HCT116 (cell line): Measurements from ENCODE around the gene OR2K2. TPM values are rescaled to one million over a fixed set of nuclear protein-coding genes. Genes with fewer than 3 reads are reported as not detected.

Source experiments
- ATAC-seq: fragments of 200-7000 bp; cut with Tn5 transposase; 2 replicates; pipeline ENCODE4 v1.9.1; 2020; ENCODE audit warnings: mild to moderate bottlenecking, moderate library complexity
- BruUV-seq: library from RNA; stranded (reverse); fragments of 400-500 nt; replicated peaks from 2 replicates; lab custom pipeline; 2021; lab: Mats Ljungman, UMichigan
- CTCF ChIA-PET: fragments of 300-600 bp; sonication (Branson Sonifier 250); formaldehyde crosslinking; loops from one replicate; lab custom pipeline; 2021; ENCODE audit warnings: antibody characterized with exemption; lab: Charles Lee
- POLR2A ChIA-PET: fragments of 300-600, 350-600 bp; sonication (Branson Sonifier 250); formaldehyde crosslinking; loops from one replicate; lab custom pipeline; 2021; ENCODE audit warnings: antibody characterized with exemption; lab: Charles Lee
- RAD21 ChIA-PET, 2 experiments: fragments of 300-600 bp; sonication (Branson Sonifier 250); formaldehyde crosslinking; loops; one replicate each; lab custom pipeline; 2023; ENCODE audit warnings: low total read pairs in 2 of 2; ENCODE audit not compliant: uncharacterized antibody in 2 of 2, unreplicated experiment in 2 of 2, low non-redundant PET in 1 of 2; lab: Charles Lee
- DNase-seq: peaks from one replicate; pipeline ENCODE4 v3.0.0-alpha.2; 2010; ENCODE audit warnings: low read depth, low spot score
- H2AFZ ChIP-seq: fragments of 200-600 bp; shearing (Covaris generic), sonication (generic); 2 replicates; pipeline ENCODE4 v1.6.1; 2017; ENCODE audit warnings: low read depth, mixed run types, mixed read lengths, antibody characterized with exemption, low read length; ENCODE audit not compliant: poor library complexity, severe bottlenecking
- H3K27ac ChIP-seq: 2 replicates; pipeline ENCODE4 v1.5.1; 2012; ENCODE audit warnings: low read depth, low read length
- H3K27me3 ChIP-seq: fragments of 200-600 bp; sonication (generic); 2 replicates; pipeline ENCODE4 v1.6.1; 2016; ENCODE audit warnings: mixed run types, low read length, mixed read lengths; ENCODE audit not compliant: insufficient read depth
- H3K36me3 ChIP-seq, 2 experiments: fragments of 200-500 bp in 1 of 2; fragments of 200-600 bp in 1 of 2; sonication (Bioruptor generic) in 1 of 2; sonication (generic) in 1 of 2; 2 replicates each; pipeline versions ENCODE4 v1.5.1 to v1.6.1; 2014 to 2016; ENCODE audit warnings: low read length in 2 of 2, inconsistent platforms in 1 of 2, mixed read lengths in 1 of 2, mixed run types in 1 of 2; ENCODE audit not compliant: insufficient read depth in 2 of 2, control insufficient read depth in 1 of 2
- H3K4me1 ChIP-seq, 2 experiments: fragments of 200-600 bp in 1 of 2; sonication (generic) in 1 of 2; 2 replicates each; pipeline versions ENCODE4 v1.5.1 to v1.6.1; 2012 to 2017; ENCODE audit warnings: low read length in 2 of 2, inconsistent platforms in 1 of 2, mild to moderate bottlenecking in 1 of 2, mixed read lengths in 1 of 2, mixed run types in 1 of 2, moderate library complexity in 1 of 2; ENCODE audit not compliant: insufficient read depth in 2 of 2, control insufficient read depth in 1 of 2
- H3K4me2 ChIP-seq: fragments of 200-600 bp; sonication (generic); 2 replicates; pipeline ENCODE4 v1.6.1; 2017; ENCODE audit warnings: mixed run types, low read length, mixed read lengths
- H3K4me3 ChIP-seq, 2 experiments: fragments of 200-600 bp in 1 of 2; sonication (generic) in 1 of 2; replicated peaks in 1 of 2; 2 replicates each; pipeline ENCODE4 v1.5.1; 2011 to 2016; ENCODE audit warnings: low read length in 2 of 2, control low read depth in 1 of 2, low read depth in 1 of 2, mild to moderate bottlenecking in 1 of 2, mixed read lengths in 1 of 2, mixed run types in 1 of 2
- H3K79me2 ChIP-seq: fragments of 200-600 bp; sonication (generic); 2 replicates; pipeline ENCODE4 v1.6.1; 2017; ENCODE audit warnings: mild to moderate bottlenecking, mixed run types, low read length, moderate library complexity, mixed read lengths; ENCODE audit not compliant: insufficient read depth
- H3K9ac ChIP-seq: fragments of 200-600 bp; sonication (generic); 2 replicates; pipeline ENCODE4 v1.6.1; 2016; ENCODE audit warnings: low read length, mixed read lengths
- H3K9me2 ChIP-seq: fragments of 200-600 bp; sonication (generic), shearing (Covaris generic); 2 replicates; pipeline ENCODE4 v1.6.1; 2017; ENCODE audit warnings: mixed run types, mild to moderate bottlenecking, moderate library complexity; ENCODE audit not compliant: insufficient read depth
- H3K9me3 ChIP-seq, 2 experiments: fragments of 200-500 bp in 1 of 2; fragments of 200-600 bp in 1 of 2; sonication (Bioruptor generic) in 1 of 2; sonication (generic) in 1 of 2; 2 replicates each; pipeline ENCODE4 v1.6.1; 2014 to 2017; ENCODE audit warnings: low read length in 2 of 2, mixed read lengths in 2 of 2, inconsistent platforms in 1 of 2, low read depth in 1 of 2, mild to moderate bottlenecking in 1 of 2, mixed run types in 1 of 2, moderate library complexity in 1 of 2; ENCODE audit not compliant: control insufficient read depth in 1 of 2, insufficient read depth in 1 of 2
- H4K20me1 ChIP-seq: fragments of 200-600 bp; sonication (generic), shearing (Covaris generic); 2 replicates; pipeline ENCODE4 v1.6.1; 2017; ENCODE audit warnings: mixed run types, mild to moderate bottlenecking, moderate library complexity; ENCODE audit not compliant: insufficient read depth
- ATF3 ChIP-seq: IDR thresholded peaks from 2 replicates; pipeline ENCODE4 v1.6.1; 2012
- CBX3 ChIP-seq: IDR thresholded peaks from 2 replicates; pipeline ENCODE4 v1.6.1; 2012; ENCODE audit warnings: low read depth
- CEBPB ChIP-seq: IDR thresholded peaks from 2 replicates; pipeline ENCODE4 v1.6.1; 2012; ENCODE audit warnings: low read depth
- CTCF ChIP-seq, 3 experiments: fragments of 200-600 bp in 1 of 3; sonication (generic) in 1 of 3; IDR thresholded peaks in 2 of 3; conservative IDR thresholded peaks in 1 of 3; 2 replicates each; pipeline ENCODE4 v1.5.1; 2012 to 2017; ENCODE audit warnings: low read depth in 2 of 3, low read length in 2 of 3, antibody characterized with exemption in 1 of 3, borderline replicate concordance in 1 of 3, control low read depth in 1 of 3, mild to moderate bottlenecking in 1 of 3, mixed read lengths in 1 of 3, mixed run types in 1 of 3, moderate library complexity in 1 of 3; ENCODE audit not compliant: insufficient read depth in 1 of 3
- ELF1 ChIP-seq: IDR thresholded peaks from 2 replicates; pipeline ENCODE4 v1.6.1; 2012; ENCODE audit warnings: low read depth, borderline replicate concordance
- EZH2 ChIP-seq: fragments of 200-600 bp; sonication (generic); IDR thresholded peaks from 2 replicates; pipeline ENCODE4 v1.6.1; 2017; ENCODE audit warnings: antibody characterized with exemption, mixed run types
- FOSL1 ChIP-seq: IDR thresholded peaks from 2 replicates; pipeline ENCODE4 v1.6.1; 2012; ENCODE audit warnings: low read depth
- JUND ChIP-seq: IDR thresholded peaks from 2 replicates; pipeline ENCODE4 v1.6.1; 2012
- MAX ChIP-seq: IDR thresholded peaks from 2 replicates; pipeline ENCODE4 v1.6.1; 2012
- POLR2A ChIP-seq: IDR thresholded peaks from 2 replicates; pipeline ENCODE4 v1.7.0; 2011; ENCODE audit warnings: borderline replicate concordance; ENCODE audit not compliant: insufficient read depth, insufficient read length; ENCODE audit errors: extremely low read depth
- POLR2AphosphoS5 ChIP-seq: IDR thresholded peaks from 2 replicates; pipeline ENCODE4 v1.6.1; 2011; ENCODE audit warnings: mild to moderate bottlenecking, low read depth, low read length, moderate library complexity
- RAD21 ChIP-seq: IDR thresholded peaks from 2 replicates; pipeline ENCODE4 v1.6.1; 2012; ENCODE audit warnings: low read depth, mild to moderate bottlenecking
- REST ChIP-seq: IDR thresholded peaks from 2 replicates; pipeline ENCODE4 v1.6.1; 2012; ENCODE audit warnings: low read depth
- SIN3A ChIP-seq: IDR thresholded peaks from 2 replicates; pipeline ENCODE4 v1.6.1; 2012; ENCODE audit warnings: low read depth
- SP1 ChIP-seq: IDR thresholded peaks from 2 replicates; pipeline ENCODE4 v1.6.1; 2012; ENCODE audit warnings: low read depth
- SRF ChIP-seq: IDR thresholded peaks from 2 replicates; pipeline ENCODE4 v1.6.1; 2012; ENCODE audit warnings: low read depth
- TCF7L2 ChIP-seq: IDR thresholded peaks from 2 replicates; pipeline ENCODE4 v1.7.0; 2011; ENCODE audit warnings: borderline replicate concordance, inconsistent platforms; ENCODE audit not compliant: insufficient read depth, insufficient read length; ENCODE audit errors: extremely low read depth
- YY1 ChIP-seq: IDR thresholded peaks from 2 replicates; pipeline ENCODE4 v1.6.1; 2011; ENCODE audit warnings: low read length, low read depth, moderate library complexity, mild to moderate bottlenecking; ENCODE audit not compliant: insufficient replicate concordance; ENCODE audit errors: extremely low read depth
- ZBTB33 ChIP-seq: IDR thresholded peaks from 2 replicates; pipeline ENCODE4 v1.6.1; 2011; ENCODE audit warnings: mild to moderate bottlenecking, low read length, moderate library complexity; ENCODE audit not compliant: insufficient replicate concordance; ENCODE audit errors: extremely low read depth
- ZNF274 ChIP-seq: fragments of 200-500 bp; sonication (Bioruptor generic); IDR thresholded peaks from 2 replicates; pipeline ENCODE4 v1.6.1; 2014; ENCODE audit warnings: mild to moderate bottlenecking, low read depth, low read length, inconsistent platforms
- intact Hi-C: fragments of 100-400 bp; cut with micrococcal nuclease; formaldehyde crosslinking; loops from 2 replicates; pipeline ENCODE4 v1.10.0; 2022
- total RNA-seq: library from RNA; stranded (reverse); gene quantifications from one replicate; pipeline ENCODE4 v1.2.1, GENCODE V29; 2021; ENCODE audit not compliant: unreplicated experiment

The OR2K2 gene
- total RNA-seq, 1 experiment from 2014 or later: not detected

GRCh38 chr9:111301195-111301594 lies 28.8 kb downstream of the OR2K2 start:
- no peaks in the 10 kb centered on the region for H3K27me3 ChIP-seq
- intact Hi-C loops: loop anchor here (10.0 kb wide), 1 partner anchor 1116 kb away; no protein-coding TSS in a partner anchor
- POLR2A ChIA-PET: no interaction called here
- no peaks in the 10 kb centered on the region for H3K79me2 ChIP-seq
- BruUV-seq: no TSS peak
- ATAC-seq: no peak
- TF ChIP-seq TCF7L2 (no peak), MAX (no peak), EZH2 (no peak), CBX3 (no peak), FOSL1 (no peak), CEBPB (no peak), ELF1 (no peak), ZNF274 (no peak), REST (no peak), SP1 (no peak), JUND (no peak), ATF3 (no peak), RAD21 (no peak), YY1 (no peak), POLR2AphosphoS5 (no peak), SIN3A (no peak), POLR2A (no peak), SRF (no peak), CTCF (IDR thresholded peaks at IDR 0.05 in 2 of 3, conservative IDR thresholded peaks at IDR 0.05 in 1 of 3; ENCODE audit: borderline replicate concordance in 1 of 3, insufficient read depth in 1 of 3, low read depth in 2 of 3, low read length in 2 of 3) (no peak), ZBTB33 (no peak)
- H3K9me2 ChIP-seq: no peaks in the 10 kb centered on the region
- DNase-seq: no peak
- CTCF ChIA-PET: no interaction called here
- no peak overlapping the region for H3K4me2 ChIP-seq
- H2AFZ ChIP-seq: no peak overlapping the region
- H3K36me3 ChIP-seq: no peaks in the 10 kb centered on the region
- no peak overlapping the region for H3K9ac ChIP-seq
- RAD21 ChIA-PET: no interaction called here
- no peak overlapping the region for H3K27ac ChIP-seq
- H3K4me1 ChIP-seq: 0 out of 4 replicates have a peak, but pooled peaks cover 0 to 3% of the 10 kb centered on the region in 2 experiments
- no peaks in the 10 kb centered on the region for H3K9me3 ChIP-seq
- no peaks in the 10 kb centered on the region for H4K20me1 ChIP-seq
- H3K4me3 ChIP-seq: no peak overlapping the region
